Fibroblast of mammary gland (primary cell): ENCODE measurements around the gene SCAF4.
"Not testable (repeated sequence)": the region's sequence is repeated elsewhere in the genome, so short reads cannot be mapped to it uniquely, and the experiment has no call there.

Experiments
- DNase-seq: peaks from one replicate; pipeline ENCODE4 v3.0.0-alpha.2; 2010; ENCODE audit warnings: low read depth
- H3K4me3 ChIP-seq: 2 replicates; pipeline ENCODE4 v1.5.1; 2011; ENCODE audit warnings: low read depth, mild to moderate bottlenecking, low read length, moderate library complexity; ENCODE audit not compliant: control insufficient read depth
- TF ChIP-seq, protein P1 (sequence below): conservative IDR thresholded peaks from 2 replicates; pipeline ENCODE4 v1.5.1; 2011; ENCODE audit warnings: low read depth, low read length, inconsistent platforms; ENCODE audit not compliant: control insufficient read depth, insufficient read depth

Gene SCAF4

DNA sequence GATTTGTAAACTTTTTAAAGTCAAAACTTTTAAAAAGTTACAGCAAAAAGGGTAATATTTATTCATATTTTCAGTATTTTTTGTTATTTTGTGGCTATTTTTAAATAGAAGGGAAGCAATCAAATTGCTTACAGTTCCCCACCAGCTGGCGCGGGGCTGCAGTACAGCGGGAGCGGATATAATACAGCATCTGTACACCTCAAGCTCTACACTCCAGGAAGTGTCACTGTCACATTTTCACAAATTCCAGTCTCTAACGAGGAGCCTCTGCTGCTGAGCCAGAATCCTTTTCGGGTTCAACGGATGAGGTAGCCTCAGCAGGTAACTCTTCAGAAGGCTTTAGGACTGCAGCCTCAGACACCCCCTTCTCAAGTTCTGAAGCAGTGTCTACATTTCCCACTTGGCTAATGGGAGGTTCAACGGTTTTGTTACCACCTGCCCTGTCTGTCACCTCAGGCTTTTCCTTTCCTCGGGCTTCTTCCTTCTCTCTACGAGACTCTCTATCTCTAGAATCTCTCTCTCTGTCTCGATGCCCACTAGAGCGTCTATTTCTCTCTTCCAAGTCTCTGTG is 60.7 kb downstream of the SCAF4 start:
- no peak for DNase-seq
- TF ChIP-seq, protein P1, sequence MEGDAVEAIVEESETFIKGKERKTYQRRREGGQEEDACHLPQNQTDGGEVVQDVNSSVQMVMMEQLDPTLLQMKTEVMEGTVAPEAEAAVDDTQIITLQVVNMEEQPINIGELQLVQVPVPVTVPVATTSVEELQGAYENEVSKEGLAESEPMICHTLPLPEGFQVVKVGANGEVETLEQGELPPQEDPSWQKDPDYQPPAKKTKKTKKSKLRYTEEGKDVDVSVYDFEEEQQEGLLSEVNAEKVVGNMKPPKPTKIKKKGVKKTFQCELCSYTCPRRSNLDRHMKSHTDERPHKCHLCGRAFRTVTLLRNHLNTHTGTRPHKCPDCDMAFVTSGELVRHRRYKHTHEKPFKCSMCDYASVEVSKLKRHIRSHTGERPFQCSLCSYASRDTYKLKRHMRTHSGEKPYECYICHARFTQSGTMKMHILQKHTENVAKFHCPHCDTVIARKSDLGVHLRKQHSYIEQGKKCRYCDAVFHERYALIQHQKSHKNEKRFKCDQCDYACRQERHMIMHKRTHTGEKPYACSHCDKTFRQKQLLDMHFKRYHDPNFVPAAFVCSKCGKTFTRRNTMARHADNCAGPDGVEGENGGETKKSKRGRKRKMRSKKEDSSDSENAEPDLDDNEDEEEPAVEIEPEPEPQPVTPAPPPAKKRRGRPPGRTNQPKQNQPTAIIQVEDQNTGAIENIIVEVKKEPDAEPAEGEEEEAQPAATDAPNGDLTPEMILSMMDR: no peak
- H3K4me3 ChIP-seq: no peak overlapping the region

DNA sequence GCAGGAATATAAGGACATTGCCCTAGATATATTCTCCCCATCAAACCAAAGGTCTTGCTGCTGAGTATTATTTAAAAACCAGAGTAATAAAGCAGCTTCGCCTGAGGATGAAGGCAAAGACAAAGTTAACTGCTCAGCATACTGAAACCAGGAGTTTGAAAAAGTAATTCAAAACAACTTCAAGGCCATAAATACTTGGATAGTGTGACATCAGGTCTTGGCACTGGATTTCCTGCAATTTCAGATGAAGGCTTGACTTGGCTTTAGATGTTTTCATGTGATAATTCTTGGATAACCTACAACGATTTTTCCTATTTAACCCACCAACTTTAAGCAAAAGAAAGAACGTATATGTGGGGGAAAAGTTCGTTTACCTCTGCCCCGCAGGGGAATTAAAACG is 61.8 kb downstream of the SCAF4 start:
- DNase-seq: no peak
- TF ChIP-seq, protein P1: no peak
- H3K4me3 ChIP-seq: no peak overlapping the region

DNA sequence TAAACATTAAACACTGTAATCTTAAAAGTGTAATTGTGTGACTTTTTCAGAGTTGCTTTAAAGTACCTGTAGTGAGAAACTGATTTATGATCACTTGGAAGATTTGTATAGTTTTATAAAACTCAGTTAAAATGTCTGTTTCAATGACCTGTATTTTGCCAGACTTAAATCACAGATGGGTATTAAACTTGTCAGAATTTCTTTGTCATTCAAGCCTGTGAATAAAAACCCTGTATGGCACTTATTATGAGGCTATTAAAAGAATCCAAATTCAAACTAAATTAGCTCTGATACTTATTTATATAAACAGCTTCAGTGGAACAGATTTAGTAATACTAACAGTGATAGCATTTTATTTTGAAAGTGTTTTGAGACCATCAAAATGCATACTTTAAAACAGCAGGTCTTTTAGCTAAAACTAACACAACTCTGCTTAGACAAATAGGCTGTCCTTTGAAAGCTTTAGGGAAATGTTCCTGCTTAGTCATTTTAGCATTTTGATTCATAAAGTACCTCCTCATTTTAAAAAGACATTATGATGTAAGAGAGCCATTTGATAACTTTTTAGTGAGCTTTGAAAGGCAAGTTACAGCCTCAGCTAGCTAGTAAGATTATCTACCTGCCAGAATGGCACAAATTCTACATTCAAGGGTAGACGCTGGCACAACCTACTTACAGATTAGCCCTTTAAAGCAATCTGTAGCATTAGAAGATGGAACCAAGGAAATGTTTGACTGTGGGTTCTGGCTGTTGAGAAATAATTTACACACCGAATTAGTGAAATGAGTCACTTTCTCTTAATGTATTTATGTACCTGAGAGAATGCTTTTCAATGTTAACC is 63.0 kb downstream of the SCAF4 start:
- H3K4me3 ChIP-seq: no peak overlapping the region
- no peak for DNase-seq
- TF ChIP-seq, protein P1: no peak

DNA sequence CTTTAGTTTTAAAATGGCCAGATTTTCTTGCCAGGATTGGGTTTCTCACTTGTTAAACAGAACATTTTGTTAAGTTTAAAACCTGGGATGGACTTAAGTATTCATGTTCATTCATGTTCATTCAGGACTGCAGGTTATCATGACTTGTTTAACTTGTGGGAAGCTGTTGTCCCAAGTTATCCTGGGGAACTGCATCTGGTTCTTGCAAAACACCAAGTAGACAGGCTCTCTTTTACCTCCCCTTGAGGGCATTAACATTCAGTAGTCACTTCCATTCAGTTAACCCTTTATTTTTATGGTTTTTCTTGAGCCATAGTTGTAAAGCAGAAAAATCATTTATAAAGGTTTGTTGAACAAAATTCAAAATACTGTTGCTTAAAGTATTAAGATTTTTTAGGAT is 64.3 kb downstream of the SCAF4 start:
- no peak overlapping the region for H3K4me3 ChIP-seq
- DNase-seq: no peak
- TF ChIP-seq, protein P1: no peak

DNA sequence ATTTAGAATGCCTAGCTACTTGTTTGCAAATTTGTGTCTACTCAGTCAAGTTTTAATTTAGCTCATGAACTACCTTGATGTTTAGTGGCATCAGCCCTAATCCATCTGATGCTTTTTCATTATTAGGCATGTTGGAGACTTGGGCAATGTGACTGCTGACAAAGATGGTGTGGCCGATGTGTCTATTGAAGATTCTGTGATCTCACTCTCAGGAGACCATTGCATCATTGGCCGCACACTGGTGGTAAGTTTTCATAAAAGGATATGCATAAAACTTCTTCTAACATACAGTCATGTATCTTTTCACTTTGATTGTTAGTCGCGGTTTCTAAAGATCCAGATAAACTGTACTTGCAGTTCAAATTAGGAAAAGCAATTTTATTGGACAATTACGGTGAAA is 64.8 kb downstream of the SCAF4 start:
- TF ChIP-seq, protein P1: no peak
- DNase-seq: no peak
- H3K4me3 ChIP-seq: no peak overlapping the region

DNA sequence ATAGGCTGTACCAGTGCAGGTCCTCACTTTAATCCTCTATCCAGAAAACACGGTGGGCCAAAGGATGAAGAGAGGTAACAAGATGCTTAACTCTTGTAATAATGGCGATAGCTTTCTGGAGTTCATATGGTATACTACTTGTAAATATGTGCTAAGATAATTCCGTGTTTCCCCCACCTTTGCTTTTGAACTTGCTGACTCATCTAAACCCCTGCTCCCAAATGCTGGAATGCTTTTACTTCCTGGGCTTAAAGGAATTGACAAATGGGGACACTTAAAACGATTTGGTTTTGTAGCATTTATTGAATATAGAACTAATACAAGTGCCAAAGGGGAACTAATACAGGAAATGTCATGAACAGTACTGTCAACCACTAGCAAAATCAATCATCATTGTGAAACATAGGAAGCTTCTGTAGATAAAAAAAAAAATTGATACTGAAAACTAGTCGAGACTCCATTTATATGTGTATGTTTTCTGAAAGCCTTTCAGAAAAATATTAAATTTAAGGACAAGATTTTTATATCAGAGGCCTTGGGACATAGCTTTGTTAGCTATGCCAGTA is 65.4 kb downstream of the SCAF4 start:
- DNase-seq: no peak
- TF ChIP-seq, protein P1: no peak
- H3K4me3 ChIP-seq: no peak overlapping the region

DNA sequence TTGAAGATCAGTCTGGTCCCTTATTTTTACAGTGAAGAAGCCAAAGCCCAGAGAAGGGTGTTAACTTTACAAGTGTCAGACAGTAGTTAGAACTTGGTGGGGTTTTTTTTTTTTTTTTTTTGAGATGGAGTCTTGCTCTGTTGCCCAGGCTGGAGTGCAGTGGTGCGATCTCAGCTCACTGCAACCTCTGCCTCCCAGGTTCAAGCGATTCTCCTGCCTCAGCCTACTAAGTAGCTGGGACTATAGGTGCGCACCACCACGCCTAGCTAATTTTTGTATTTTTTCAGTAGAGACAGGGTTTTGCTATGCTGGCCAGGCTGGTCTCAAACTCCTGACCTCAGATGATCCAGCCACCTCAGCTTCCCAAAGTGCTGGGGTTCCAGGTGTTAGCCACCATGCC is 66.0 kb downstream of the SCAF4 start:
- H3K4me3 ChIP-seq, DNase-seq: not testable (repeated sequence)
